ENCODE measurements around the gene PFN1.
"Not testable (repeated sequence)": the region's sequence is repeated elsewhere in the genome, so short reads cannot be mapped to it uniquely, and the experiment has no call there.

The PFN1 gene

GRCh38 chr17:4908711-4909496, 39.4 kb downstream of the PFN1 start:
- H3K4me3 ChIP-seq (ENCODE audit: low read length), result no peak overlapping the region
- no peaks in the 10 kb centered on the region for H3K9me3 ChIP-seq (replicated peaks; ENCODE audit: insufficient read depth, low read length)
- peak overlapping the region; percentile 61 for H2AFZ ChIP-seq (ENCODE audit: low read length)
- peak; percentile 74 for TF ChIP-seq CTCF (IDR thresholded peaks at IDR 0.05; ENCODE audit: low read length)
- TF ChIP-seq EZH2 (optimal IDR thresholded peaks at IDR 0.05; ENCODE audit: low read depth, low read length), result no peak
- TF ChIP-seq EZH2phosphoT487 (IDR thresholded peaks at IDR 0.05; ENCODE audit: low read length), result no peak
- no peak overlapping the region for H3K27ac ChIP-seq (ENCODE audit: low read length)
- no peaks in the 10 kb centered on the region for H3K79me2 ChIP-seq (ENCODE audit: low read length)
- H3K4me2 ChIP-seq (ENCODE audit: low read depth, low read length), result 0 out of 2 replicates have a peak overlapping the region, but pooled peaks have one; percentile 13
- H3K27me3 ChIP-seq (replicated peaks; ENCODE audit: insufficient read depth, low read length), result no peaks in the 10 kb centered on the region
- no peaks in the 10 kb centered on the region for H3K36me3 ChIP-seq (replicated peaks; ENCODE audit: insufficient read depth, low read length)
- H3K4me1 ChIP-seq (ENCODE audit: low read length), result no peaks in the 10 kb centered on the region
- no peaks in the 10 kb centered on the region for H3K9me2 ChIP-seq (replicated peaks; ENCODE audit: insufficient read depth, low read length)
- no peaks in the 10 kb centered on the region for H4K20me1 ChIP-seq (ENCODE audit: insufficient read depth, low read length)
- peak; percentile 84 for DNase-seq
- no peak overlapping the region for H3K9ac ChIP-seq (ENCODE audit: low read length)
- H3F3A ChIP-seq (ENCODE audit: insufficient read depth, low read length), result no peaks in the 10 kb centered on the region

- Histone ChIP-seq H3K4me2 (ENCODE audit: low read depth, low read length) (no peak overlapping the region), H3F3A (ENCODE audit: insufficient read depth, low read length) (peaks cover 4% of the 10 kb centered on the region), H4K20me1 (ENCODE audit: insufficient read depth, low read length) (no peaks in the 10 kb centered on the region), H3K9ac (ENCODE audit: low read length) (no peak overlapping the region), H3K27me3 (replicated peaks; ENCODE audit: insufficient read depth, low read length) (no peaks in the 10 kb centered on the region), H3K9me3 (replicated peaks; ENCODE audit: insufficient read depth, low read length) (no peaks in the 10 kb centered on the region), H3K36me3 (replicated peaks; ENCODE audit: insufficient read depth, low read length) (no peaks in the 10 kb centered on the region), H3K9me2 (replicated peaks; ENCODE audit: insufficient read depth, low read length) (no peaks in the 10 kb centered on the region), H3K4me1 (ENCODE audit: low read length) (peaks cover 2% of the 10 kb centered on the region), H3K79me2 (ENCODE audit: low read length) (no peaks in the 10 kb centered on the region), H3K4me3 (ENCODE audit: low read length) (no peak overlapping the region), H2AFZ (ENCODE audit: low read length) (no peak overlapping the region), H3K27ac (ENCODE audit: low read length) (no peak overlapping the region)
- no peak for DNase-seq
- no peak for TF ChIP-seq CTCF (IDR thresholded peaks at IDR 0.05; ENCODE audit: low read length)
- TF ChIP-seq EZH2 (optimal IDR thresholded peaks at IDR 0.05; ENCODE audit: low read depth, low read length), result no peak
- TF ChIP-seq EZH2phosphoT487 (IDR thresholded peaks at IDR 0.05; ENCODE audit: low read length), result no peak
Measured at GRCh38 chr17:4908301-4908700, 40.0 kb downstream of the PFN1 start.

GRCh38 chr17:4906642-4907041, 41.7 kb downstream of the PFN1 start:
- not testable (repeated sequence) for H3K79me2 ChIP-seq (ENCODE audit: low read length); H2AFZ ChIP-seq (ENCODE audit: low read length); H3K27me3 ChIP-seq (replicated peaks; ENCODE audit: insufficient read depth, low read length); DNase-seq; H3K36me3 ChIP-seq (replicated peaks; ENCODE audit: insufficient read depth, low read length); H3K27ac ChIP-seq (ENCODE audit: low read length); H3K9me3 ChIP-seq (replicated peaks; ENCODE audit: insufficient read depth, low read length); H3K4me2 ChIP-seq (ENCODE audit: low read depth, low read length); H4K20me1 ChIP-seq (ENCODE audit: insufficient read depth, low read length); H3K9ac ChIP-seq (ENCODE audit: low read length); H3K4me3 ChIP-seq (ENCODE audit: low read length); H3K9me2 ChIP-seq (replicated peaks; ENCODE audit: insufficient read depth, low read length)
- peaks cover 11% of the 10 kb centered on the region for H3F3A ChIP-seq (ENCODE audit: insufficient read depth, low read length)
- H3K4me1 ChIP-seq (ENCODE audit: low read length), result peaks cover 12% of the 10 kb centered on the region

Data from MM.1S (cell line).